ENCODE measurements around the gene EXOSC1.

GRCh38 chr10:97465982-97466381 lies 20.2 kb upstream of the EXOSC1 start:
- no peak for TF ChIP-seq CTCF (IDR thresholded peaks at IDR 0.05)
- TF ChIP-seq POLR2A (IDR thresholded peaks at IDR 0.05): no peak
